ENCODE results near the gene PKNOX2.
A peak's percentile ranks its signal among the peaks of the same experiment; 100 is the strongest.

Gene PKNOX2

GRCh38 chr11:125261588-125261987, 97.0 kb downstream of the PKNOX2 start:
- no peak for DNase-seq (ENCODE audit: low read depth, low spot score)

- DNase-seq (ENCODE audit: low read depth, low spot score): no peak
Observed at GRCh38 chr11:125262194-125262829, 97.8 kb downstream of the PKNOX2 start.

- DNase-seq (ENCODE audit: low read depth, low spot score): peak; percentile 32
Observed at GRCh38 chr11:125262830-125263218, 98.3 kb downstream of the PKNOX2 start.

DNA sequence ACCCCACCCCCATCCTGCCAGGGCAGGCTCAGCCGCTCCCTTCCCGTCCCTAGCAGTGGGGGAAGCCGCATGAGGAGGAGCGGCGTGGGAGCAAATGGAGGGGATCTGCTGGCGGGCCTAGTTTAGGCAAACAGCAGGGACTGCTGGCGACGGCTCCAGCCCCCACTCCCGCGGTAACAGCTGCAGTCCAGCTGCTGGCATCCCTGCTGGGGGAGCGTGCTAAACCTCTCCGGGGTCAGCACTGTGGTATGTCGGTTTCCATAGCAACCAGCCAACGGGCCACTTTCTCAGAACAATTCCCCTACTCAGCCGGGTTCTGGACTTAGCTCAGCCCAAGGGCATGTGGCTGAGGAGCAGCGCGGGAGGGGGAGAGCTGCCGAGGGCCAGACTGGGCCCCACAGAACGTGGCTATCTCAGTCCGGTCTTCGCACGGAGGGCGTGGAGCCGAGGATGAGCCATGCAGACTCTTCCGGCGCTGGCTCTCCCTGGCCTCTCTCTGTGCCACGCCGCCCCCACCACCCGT, 98.8 kb downstream of the PKNOX2 start:
- DNase-seq (ENCODE audit: low read depth, low spot score): peak; percentile 99

DNA sequence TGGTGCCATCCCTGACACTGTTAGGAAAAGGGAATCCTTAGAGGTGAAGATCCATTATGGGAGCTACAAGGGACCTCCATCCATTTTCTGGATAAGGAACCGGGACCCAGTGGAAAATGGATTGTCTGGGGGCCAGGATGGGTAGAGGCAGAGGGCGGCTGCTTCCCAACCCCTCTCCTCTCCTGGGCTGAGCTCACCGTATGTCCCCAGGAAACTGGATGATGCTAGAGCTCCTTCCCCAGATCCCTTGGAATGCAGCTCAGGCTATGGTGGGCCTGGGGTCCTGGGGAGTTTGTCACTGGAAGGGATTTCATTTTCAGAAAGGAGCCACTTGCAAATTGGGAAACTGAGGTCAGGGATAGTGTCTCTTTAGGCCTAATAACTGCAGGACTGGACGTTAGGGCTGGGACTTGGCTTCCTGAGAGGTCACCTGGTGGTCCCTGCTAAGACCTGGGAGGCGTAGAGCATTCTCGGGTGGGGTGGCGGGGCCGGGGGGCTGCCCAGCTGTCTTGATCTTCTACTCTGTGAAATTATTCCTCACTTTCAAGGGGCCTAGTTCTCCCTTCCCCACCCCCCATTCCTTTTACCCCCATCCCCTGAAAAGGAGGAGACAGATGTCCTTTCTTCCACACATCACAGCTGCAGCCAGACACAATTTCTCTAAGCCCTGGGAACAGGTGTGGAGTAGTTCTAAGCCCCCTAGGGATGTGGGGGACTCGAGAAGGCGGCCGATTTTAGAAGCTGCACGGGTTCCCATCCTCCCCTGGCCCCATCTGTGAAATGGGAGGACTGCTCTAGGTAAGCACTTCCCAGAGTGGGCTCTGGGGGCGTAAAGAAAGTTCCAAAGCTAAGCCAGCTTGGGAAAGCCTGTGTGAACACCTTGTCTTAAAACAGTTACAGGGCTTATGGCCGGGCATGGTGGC, 99.8 kb downstream of the PKNOX2 start:
- no peak for DNase-seq (ENCODE audit: low read depth, low spot score)

DNA sequence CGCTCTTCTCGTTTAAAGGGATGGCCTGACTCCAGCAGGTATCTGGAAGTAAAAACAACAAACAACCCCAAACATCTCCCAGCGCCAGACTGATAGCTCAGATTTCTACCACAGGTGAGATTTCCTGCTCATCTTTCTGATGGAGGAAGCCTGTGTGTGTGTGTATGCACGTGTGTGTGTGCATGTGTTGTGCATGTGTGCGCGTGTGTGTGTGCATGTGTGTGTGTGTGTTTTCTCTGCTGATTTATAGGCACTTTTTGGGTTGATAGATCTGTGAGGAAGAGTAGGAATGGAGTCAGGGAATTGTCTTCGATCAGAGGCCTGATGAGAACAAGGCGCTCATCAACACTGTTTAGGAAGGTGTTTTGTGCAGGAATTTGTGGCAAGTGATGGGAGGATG, 103.0 kb downstream of the PKNOX2 start:
- no peak for DNase-seq (ENCODE audit: low read depth, low spot score)

GRCh38 chr11:125268611-125269010, 104.1 kb downstream of the PKNOX2 start:
- DNase-seq (ENCODE audit: low read depth, low spot score): no peak

DNA sequence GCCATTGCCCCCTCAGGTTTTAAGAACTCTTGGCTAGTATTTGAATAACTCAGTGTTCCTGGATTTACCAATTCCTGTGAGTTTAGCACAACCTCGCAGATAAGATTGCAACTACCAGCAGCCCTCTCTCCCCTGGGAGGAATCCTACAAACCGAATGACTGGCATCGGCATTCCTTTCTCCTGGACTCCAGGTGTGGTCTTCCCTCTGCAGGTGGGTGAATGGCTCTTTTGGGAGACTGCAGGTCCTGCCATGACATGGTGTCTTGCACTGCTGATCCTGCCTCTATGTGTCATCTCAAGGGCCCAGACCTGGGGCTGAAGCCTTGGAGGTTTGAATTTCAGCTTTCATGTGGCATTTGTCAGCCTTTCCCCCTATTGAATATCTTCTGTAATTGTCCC, 105.6 kb downstream of the PKNOX2 start:
- no peak for DNase-seq (ENCODE audit: low read depth, low spot score)

DNA sequence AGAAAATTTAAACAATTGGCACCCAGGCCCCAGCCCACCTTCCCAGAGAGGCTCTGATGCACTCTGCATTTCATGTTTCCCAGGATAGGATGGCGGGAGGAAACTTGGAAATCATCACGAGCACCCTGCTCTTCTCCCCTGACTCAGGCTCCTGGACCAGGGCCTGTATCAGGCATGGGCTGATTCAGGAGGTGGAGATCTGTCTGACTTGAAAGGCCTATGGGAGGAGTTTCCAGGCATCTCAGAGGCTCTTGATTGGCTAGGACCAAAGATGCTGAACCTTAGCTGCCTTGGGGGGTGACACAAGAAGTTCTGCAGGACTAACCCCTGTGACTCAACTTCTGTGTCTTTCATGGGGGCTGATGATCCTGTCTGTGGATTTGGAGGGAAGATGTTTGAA, 106.2 kb downstream of the PKNOX2 start:
- no peak for DNase-seq (ENCODE audit: low read depth, low spot score)

GRCh38 chr11:125271483-125272091, 107.0 kb downstream of the PKNOX2 start:
- DNase-seq (ENCODE audit: low read depth, low spot score): no peak

- no peak for DNase-seq (ENCODE audit: low read depth, low spot score)
Observed at GRCh38 chr11:125272092-125272491, 107.5 kb downstream of the PKNOX2 start.

GRCh38 chr11:125272821-125273220, 108.3 kb downstream of the PKNOX2 start:
- DNase-seq (ENCODE audit: low read depth, low spot score): no peak

DNA sequence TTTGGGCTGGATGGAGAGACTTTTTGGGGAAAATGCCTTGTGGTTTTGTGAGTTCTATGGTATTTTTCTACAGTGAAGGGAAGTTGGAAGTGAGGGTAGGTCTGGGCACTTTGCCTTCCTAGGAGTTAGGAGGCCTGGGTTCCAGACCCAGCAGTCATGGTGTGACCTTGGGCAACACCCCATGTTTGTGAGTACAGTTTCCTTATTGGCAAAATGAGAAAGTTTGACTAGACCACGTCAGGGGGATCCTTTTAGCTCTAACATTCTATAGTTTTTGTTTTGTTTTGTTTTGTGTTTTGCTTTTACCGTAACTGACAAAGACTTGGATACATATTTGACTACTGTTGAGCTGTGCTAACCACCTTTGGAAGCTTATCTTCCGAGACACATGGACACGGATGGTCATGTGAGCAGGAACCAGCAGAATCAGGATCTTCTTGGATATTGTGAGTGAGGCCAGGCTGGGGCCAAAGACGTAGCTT, 109.0 kb downstream of the PKNOX2 start:
- DNase-seq (ENCODE audit: low read depth, low spot score): no peak

- no peak for DNase-seq (ENCODE audit: low read depth, low spot score)
Observed at GRCh38 chr11:125274309-125274708, 109.8 kb downstream of the PKNOX2 start.

DNA sequence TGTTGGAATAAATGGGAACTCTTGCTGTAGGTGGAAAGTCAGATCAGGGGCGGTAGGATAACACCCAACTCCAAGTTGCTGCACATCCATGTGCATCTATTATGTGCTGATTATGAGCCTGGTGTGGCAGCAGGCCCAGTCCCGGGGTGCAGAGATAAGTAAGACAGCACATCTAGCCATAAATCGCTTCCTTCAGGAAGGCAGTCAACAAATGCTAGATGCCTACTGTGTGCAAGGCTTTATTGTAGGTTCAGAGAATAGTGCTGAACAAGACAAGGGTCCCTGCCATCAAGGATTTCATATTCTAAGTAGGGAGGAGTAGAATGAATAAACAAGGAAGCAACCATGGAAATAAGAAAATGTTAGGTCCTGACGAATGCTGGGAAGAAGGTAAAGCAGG, 110.2 kb downstream of the PKNOX2 start:
- DNase-seq (ENCODE audit: low read depth, low spot score): no peak

DNA sequence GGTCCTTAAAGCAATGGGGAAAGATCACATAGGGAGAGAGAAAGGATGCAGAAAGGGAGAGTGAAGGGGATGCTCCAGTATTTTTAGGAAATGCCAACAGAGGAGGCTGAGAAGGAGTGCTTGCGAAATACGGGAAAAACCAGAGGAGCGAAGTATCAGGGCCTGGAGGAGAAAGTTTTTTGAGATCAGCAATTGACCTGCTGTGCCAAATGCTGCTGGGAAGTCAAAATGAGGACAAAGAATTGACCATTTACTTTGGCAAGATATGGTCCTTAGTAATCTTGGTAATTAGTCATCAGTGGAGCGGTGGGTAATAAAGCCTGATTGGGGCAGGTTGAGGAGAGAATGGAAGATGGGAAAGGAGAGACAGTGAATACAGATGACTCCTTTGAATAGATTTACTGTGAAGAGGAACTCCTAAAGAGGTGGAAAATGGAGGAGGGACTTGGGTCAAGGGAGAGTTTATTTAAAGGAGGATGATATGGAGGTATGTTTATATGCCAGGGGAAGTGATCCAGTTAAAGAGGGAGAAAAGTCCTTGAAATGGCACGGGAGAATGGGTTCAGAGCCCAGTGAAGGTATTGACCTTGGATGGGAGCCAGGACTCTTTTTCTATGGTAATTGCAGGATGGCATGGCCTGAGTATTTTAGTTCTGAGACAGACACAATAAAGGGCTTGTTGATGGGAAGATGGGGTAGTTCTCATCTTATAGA, 111.5 kb downstream of the PKNOX2 start:
- DNase-seq (ENCODE audit: low read depth, low spot score): no peak

DNA sequence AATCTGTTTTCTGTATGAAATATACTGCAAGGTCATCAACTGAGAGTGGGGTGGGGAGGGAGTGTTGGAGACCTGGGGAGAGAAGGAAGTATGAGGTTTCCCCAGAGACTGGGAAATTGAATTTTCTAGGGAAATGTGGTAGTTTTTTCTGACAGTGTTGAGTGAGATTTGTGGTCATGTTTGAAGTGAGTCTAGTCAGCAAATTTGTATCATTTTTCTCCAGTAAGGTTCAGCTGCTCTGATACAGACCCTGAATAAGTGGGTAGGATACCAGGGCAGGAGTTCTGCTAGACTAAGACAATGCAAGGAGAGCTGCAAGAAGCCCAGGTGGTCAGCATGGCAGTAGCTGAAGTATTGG, 112.0 kb downstream of the PKNOX2 start:
- no peak for DNase-seq (ENCODE audit: low read depth, low spot score)

DNA sequence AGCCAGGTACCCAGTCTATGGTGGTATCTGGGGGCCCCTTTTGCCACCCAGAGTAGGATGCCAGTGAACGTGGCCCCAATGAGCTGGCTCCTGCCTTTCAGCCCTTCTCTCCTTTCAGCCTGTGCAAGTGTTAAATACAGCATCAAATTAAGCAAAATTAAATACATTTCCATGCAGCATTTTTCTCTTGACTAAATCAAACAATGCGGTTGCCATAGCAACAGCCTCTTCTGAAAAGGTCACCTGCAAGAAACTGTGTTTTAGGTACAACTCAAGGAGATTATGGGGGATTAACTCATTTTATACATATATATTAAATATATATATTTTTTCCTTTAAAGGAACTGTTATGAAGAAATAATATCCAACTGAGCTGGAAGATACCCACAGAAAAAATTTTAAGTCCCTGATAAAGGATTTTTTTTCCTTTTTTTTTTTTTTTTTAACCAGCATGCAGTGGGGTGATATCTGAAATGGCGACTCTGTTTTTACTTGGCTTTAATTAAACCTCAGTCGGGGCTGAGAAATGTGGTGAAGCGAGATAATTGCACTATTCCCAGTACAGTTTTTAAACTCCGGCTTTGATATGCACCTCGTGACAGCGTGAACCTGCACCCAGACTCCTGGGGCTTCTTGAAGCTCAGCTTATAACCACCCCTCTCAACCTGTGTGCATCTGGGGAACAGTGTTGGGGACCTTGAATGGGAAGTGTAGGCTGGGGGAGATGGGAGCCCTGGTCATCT, 115.3 kb downstream of the PKNOX2 start:
- DNase-seq (ENCODE audit: low read depth, low spot score): no peak

- no peak for DNase-seq (ENCODE audit: low read depth, low spot score)
Observed at GRCh38 chr11:125280646-125281045, 116.1 kb downstream of the PKNOX2 start.

DNA sequence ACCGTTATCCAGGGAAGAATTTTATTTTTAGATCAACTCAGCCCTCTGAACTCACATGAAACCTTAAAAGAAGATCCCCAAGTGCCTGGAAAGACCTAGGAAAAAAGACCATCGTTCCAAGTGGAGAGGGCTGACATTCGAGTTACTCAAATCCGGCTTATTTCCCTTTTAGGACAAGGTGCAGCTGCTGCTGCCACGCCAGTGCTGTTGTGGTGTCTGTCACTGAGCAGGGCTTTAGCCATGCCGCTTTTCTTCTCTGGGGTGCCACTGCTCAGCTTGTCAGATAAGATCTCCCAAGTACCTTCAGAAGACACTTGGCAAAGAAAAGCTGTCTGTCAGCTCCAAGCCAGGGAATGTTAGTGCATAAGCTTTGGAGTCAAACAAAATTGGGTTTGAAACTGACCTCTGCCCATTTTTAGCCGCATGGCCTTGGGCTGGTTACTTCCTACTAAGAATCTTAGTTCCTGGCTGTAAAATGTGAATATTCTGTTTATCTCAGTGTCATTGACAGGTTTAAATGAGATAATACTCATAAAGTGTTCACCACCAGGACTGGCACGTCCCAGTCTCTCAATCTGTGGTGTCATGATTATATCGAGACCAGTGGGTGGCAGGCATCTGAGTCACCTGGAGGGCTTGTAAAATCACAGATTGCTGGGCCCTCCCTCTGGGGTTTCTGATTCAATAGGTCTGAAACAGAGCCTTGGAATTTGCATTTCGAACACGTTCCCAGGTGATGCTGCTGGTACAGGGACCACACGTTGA, 117.5 kb downstream of the PKNOX2 start:
- no peak for DNase-seq (ENCODE audit: low read depth, low spot score)
